Adrenal gland (tissue), 12 donors: ENCODE measurements around the gene SPPL2A. TPM values are rescaled to one million over a fixed set of nuclear protein-coding genes. Genes with fewer than 3 reads are reported as not detected.

Source experiments
- DNase-seq, 7 donors: peaks; one replicate each; pipeline ENCODE4 v3.0.0-alpha.2; 2019 to 2020
- H3K27ac ChIP-seq, 5 donors: fragments of 200-600 bp; sonication (generic) in 4 of 5; 1 replicate in 3 of 5; 2 replicates in 2 of 5; pipeline versions ENCODE4 v1.5.1 to v1.8.0; 2016 to 2020; ENCODE audit warnings: mild to moderate bottlenecking in 1 of 5
- H3K27me3 ChIP-seq: fragments of 200-600 bp; 2 replicates; pipeline ENCODE4 v1.8.0; 2021
- H3K36me3 ChIP-seq, 2 donors: fragments of 200-600 bp; replicated peaks in 1 of 2; 1 replicate in 1 of 2; 2 replicates in 1 of 2; pipeline versions ENCODE4 v1.5.1 to v1.8.0; 2018 to 2022
- H3K4me1 ChIP-seq, 2 donors: fragments of 200-600 bp; replicated peaks in 1 of 2; 1 replicate in 1 of 2; 2 replicates in 1 of 2; pipeline versions ENCODE4 v1.5.1 to v1.8.0; 2018 to 2021
- H3K4me3 ChIP-seq, 4 donors: fragments of 200-600 bp; sonication (generic) in 3 of 4; one replicate each; pipeline ENCODE4 v1.5.1; 2016 to 2018
- H3K9me3 ChIP-seq, 3 donors: fragments of 200-600 bp; sonication (generic) in 1 of 3; replicated peaks in 1 of 3; 1 replicate in 2 of 3; 2 replicates in 1 of 3; pipeline versions ENCODE4 v1.5.1 to v1.8.0; 2016 to 2021
- CTCF ChIP-seq, 6 experiments: fragments of 450-650 bp in 4 of 6; fragments of 200-600 bp in 2 of 6; sonication (generic) in 1 of 6; IDR thresholded peaks; 1 replicate in 5 of 6; 2 replicates in 1 of 6; pipeline versions ENCODE4 v1.5.1 to v1.8.0; 2016 to 2021; ENCODE audit warnings: antibody characterized with exemption in 6 of 6, mild to moderate bottlenecking in 2 of 6, moderate library complexity in 1 of 6
- POLR2A ChIP-seq, 2 donors: fragments of 450-650 bp; IDR thresholded peaks; one replicate each; pipeline ENCODE4 v1.6.1; 2017; ENCODE audit warnings: antibody characterized with exemption in 2 of 2, mild to moderate bottlenecking in 2 of 2, moderate library complexity in 1 of 2
- WGBS, 4 donors: extraction: QIAGEN DNeasy Blood & Tissue Kit in 2 of 4; methylation state at CpG; one replicate each; pipeline versions ENCODE4 v1.1.5 to v1.1.7; 2013 to 2017; 5-methylcytosine and 5-hydroxymethylcytosine counted together
- intact Hi-C, 2 donors: fragments of 100-400 bp; cut with DNase I; formaldehyde crosslinking; loops; one replicate each; pipeline versions ENCODE4 v1.14.1 to v1.15.0; 2022 to 2023
- polyA plus RNA-seq, 3 donors: library from polyadenylated mRNA; stranded (reverse); fragments of 200-250 nt in 2 of 3; fragments of 350-450 nt in 1 of 3; fragmentation: Illumina TruSeq in 1 of 3; extraction: RNeasy Lipid Tissue Mini Kit (QIAGEN cat#74804) in 1 of 3; gene quantifications; one replicate each; pipeline ENCODE4 v1.2.3, GENCODE V29; 2013 to 2014
- total RNA-seq, 9 donors: library from RNA; depleted of rRNA in 4 of 9; stranded (reverse); fragments of >200 nt in 4 of 9; fragments of 120-200 nt in 1 of 9; fragmentation: NEBNext Ultra II Directional in 1 of 9; extraction: Animal tissue kit (Norgen Biotek cat#: 25700) in 1 of 9; gene quantifications; one replicate each; pipeline versions ENCODE4 v1.1.0 to v1.2.4, GENCODE V29; 2013 to 2023
- donor health status: healthy with polysubstance abuse.
- donor health status: Bipolar disorder and iron deficiency.
- donor health status: DM: yes; HTN: yes; CAD: no.
- donor health status: DM: no; HTN: no; CAD: no.
- donor health status: DM: no; HTN: no; CAD: no.
- donor health status: DM: yes; HTN: yes; CAD: no.

The SPPL2A gene
- total and polyA plus RNA-seq, 12 donors: 23.3 to 378 (median 127) TPM

GRCh38 chr15:50726315-50726714 is 39.2 kb downstream of the SPPL2A start:
- TF ChIP-seq CTCF (IDR thresholded peaks at IDR 0.05) (no peak), POLR2A (IDR thresholded peaks at IDR 0.05) (no peak)
- intact Hi-C loops: no loop called here
- no peaks in the 10 kb centered on the region for H3K4me1 ChIP-seq
- DNase-seq: no peak
- WGBS, 4 donors: 100% methylated on average over 1 of the region's 1 CpG
- H3K27ac ChIP-seq: no peak overlapping the region
- no peaks in the 10 kb centered on the region for H3K9me3 ChIP-seq
- H3K36me3 ChIP-seq: peaks cover 0 to 30% of the 10 kb centered on the region in 2 donors
- H3K27me3 ChIP-seq: no peaks in the 10 kb centered on the region
- no peak overlapping the region for H3K4me3 ChIP-seq

- Histone ChIP-seq H3K36me3 (peaks cover 0 to 41% of the 10 kb centered on the region in 2 donors), H3K9me3 (no peaks in the 10 kb centered on the region), H3K4me1 (no peaks in the 10 kb centered on the region), H3K27ac (no peak overlapping the region), H3K27me3 (no peaks in the 10 kb centered on the region), H3K4me3 (no peak overlapping the region)
- TF ChIP-seq POLR2A (IDR thresholded peaks at IDR 0.05) (no peak), CTCF (IDR thresholded peaks at IDR 0.05) (no peak)
- intact Hi-C loops: no loop called here
- WGBS, 4 donors: 76 to 93% (median 90%) methylated on average over 1 of the region's 1 CpG
- DNase-seq: no peak
Measured at GRCh38 chr15:50718700-50719125, 46.8 kb downstream of the SPPL2A start.

- Histone ChIP-seq H3K4me3 (no peak overlapping the region), H3K9me3 (no peaks in the 10 kb centered on the region), H3K27ac (no peak overlapping the region), H3K4me1 (no peaks in the 10 kb centered on the region), H3K36me3 (peaks cover 0 to 9% of the 10 kb centered on the region in 2 donors), H3K27me3 (no peaks in the 10 kb centered on the region)
- TF ChIP-seq POLR2A (IDR thresholded peaks at IDR 0.05): no peak
- TF ChIP-seq CTCF (IDR thresholded peaks at IDR 0.05): no peak
- intact Hi-C loops: no loop called here
- 94 to 100% (median 98%) methylated on average over 3 of the region's 3 CpGs for WGBS, 4 donors
- no peak for DNase-seq
Measured at GRCh38 chr15:50712018-50712417, 53.5 kb downstream of the SPPL2A start.

- TF ChIP-seq CTCF (IDR thresholded peaks at IDR 0.05): no peak
- TF ChIP-seq POLR2A (IDR thresholded peaks at IDR 0.05): no peak
- no peak overlapping the region for H3K27ac ChIP-seq
- H3K4me3 ChIP-seq: no peak overlapping the region
- DNase-seq: no peak
- intact Hi-C loops: no loop called here
- peaks cover 0 to 8% of the 10 kb centered on the region in 2 donors for H3K36me3 ChIP-seq
- H3K27me3 ChIP-seq: no peaks in the 10 kb centered on the region
- no peaks in the 10 kb centered on the region for H3K9me3 ChIP-seq
- no peaks in the 10 kb centered on the region for H3K4me1 ChIP-seq
Measured at GRCh38 chr15:50710585-50710984, 54.9 kb downstream of the SPPL2A start.
